Activated CD4-positive, alpha-beta T cell treated with anti-CD3 and anti-CD28 coated beads, Interleukin-10, Interleukin-2, amounts not matched to agents 100 ng/mL and 50 ng/mL, durations not matched to agents 16 hours and 8 hours (primary cell): ENCODE data around the gene SKIC8.

Experiments used
- DNase-seq: peaks from one replicate; pipeline ENCODE4 v3.0.0-alpha.2; 2020

The SKIC8 gene

GRCh38 chr15:78290222-78290621 is 9.2 kb downstream of the SKIC8 start:
- no peak for DNase-seq

GRCh38 chr15:78284758-78285157 is 14.7 kb downstream of the SKIC8 start:
- no peak for DNase-seq

- DNase-seq, result no peak
These were observed 17.1 kb downstream of the SKIC8 start for GRCh38 chr15:78282324-78282723.

- DNase-seq, result no peak
These were observed 18.9 kb downstream of the SKIC8 start for GRCh38 chr15:78280319-78281072.

- no peak for DNase-seq
These were observed 23.1 kb downstream of the SKIC8 start for GRCh38 chr15:78276064-78276943.

GRCh38 chr15:78274994-78275393 is 24.4 kb downstream of the SKIC8 start:
- DNase-seq, result no peak

GRCh38 chr15:78272776-78273175 is 26.6 kb downstream of the SKIC8 start:
- no peak for DNase-seq

- DNase-seq, result no peak
These were observed 27.1 kb downstream of the SKIC8 start for GRCh38 chr15:78272316-78272715.

- DNase-seq, result no peak
These were observed 32.6 kb downstream of the SKIC8 start for GRCh38 chr15:78266806-78267205.

GRCh38 chr15:78266229-78266628 is 33.2 kb downstream of the SKIC8 start:
- DNase-seq, result no peak

- peak; percentile 45 for DNase-seq
These were observed 33.6 kb downstream of the SKIC8 start for GRCh38 chr15:78265752-78266224.

GRCh38 chr15:78265137-78265460 is 34.3 kb downstream of the SKIC8 start:
- DNase-seq, result no peak

- DNase-seq, result peak; percentile 72
These were observed 34.9 kb downstream of the SKIC8 start, which contains the start of gene DNAJA4 for GRCh38 chr15:78264304-78265136. Gene DNAJA4, plus strand, starts transcription at chr15:78264562. Its CDS starts 202 bp downstream, at chr15:78264764.

- no peak for DNase-seq
These were observed 35.5 kb downstream of the SKIC8 start for GRCh38 chr15:78263907-78264303.

GRCh38 chr15:78263351-78263781 is 36.0 kb downstream of the SKIC8 start:
- DNase-seq, result no peak

GRCh38 chr15:78261062-78261461 is 38.3 kb downstream of the SKIC8 start:
- no peak for DNase-seq

- no peak for DNase-seq
These were observed 38.9 kb downstream of the SKIC8 start for GRCh38 chr15:78260489-78260888.

GRCh38 chr15:78259232-78259631 is 40.2 kb downstream of the SKIC8 start:
- no peak for DNase-seq

GRCh38 chr15:78257681-78258080 is 41.7 kb downstream of the SKIC8 start:
- no peak for DNase-seq

GRCh38 chr15:78256044-78256437 is 43.4 kb downstream of the SKIC8 start:
- no peak for DNase-seq

- no peak for DNase-seq
These were observed 43.9 kb downstream of the SKIC8 start for GRCh38 chr15:78255421-78256043.

- no peak for DNase-seq
These were observed 48.3 kb downstream of the SKIC8 start for GRCh38 chr15:78251136-78251535.

GRCh38 chr15:78249131-78249530 is 50.3 kb downstream of the SKIC8 start:
- DNase-seq, result no peak
